ENCODE measurements around the gene FRAT1.

DNA sequence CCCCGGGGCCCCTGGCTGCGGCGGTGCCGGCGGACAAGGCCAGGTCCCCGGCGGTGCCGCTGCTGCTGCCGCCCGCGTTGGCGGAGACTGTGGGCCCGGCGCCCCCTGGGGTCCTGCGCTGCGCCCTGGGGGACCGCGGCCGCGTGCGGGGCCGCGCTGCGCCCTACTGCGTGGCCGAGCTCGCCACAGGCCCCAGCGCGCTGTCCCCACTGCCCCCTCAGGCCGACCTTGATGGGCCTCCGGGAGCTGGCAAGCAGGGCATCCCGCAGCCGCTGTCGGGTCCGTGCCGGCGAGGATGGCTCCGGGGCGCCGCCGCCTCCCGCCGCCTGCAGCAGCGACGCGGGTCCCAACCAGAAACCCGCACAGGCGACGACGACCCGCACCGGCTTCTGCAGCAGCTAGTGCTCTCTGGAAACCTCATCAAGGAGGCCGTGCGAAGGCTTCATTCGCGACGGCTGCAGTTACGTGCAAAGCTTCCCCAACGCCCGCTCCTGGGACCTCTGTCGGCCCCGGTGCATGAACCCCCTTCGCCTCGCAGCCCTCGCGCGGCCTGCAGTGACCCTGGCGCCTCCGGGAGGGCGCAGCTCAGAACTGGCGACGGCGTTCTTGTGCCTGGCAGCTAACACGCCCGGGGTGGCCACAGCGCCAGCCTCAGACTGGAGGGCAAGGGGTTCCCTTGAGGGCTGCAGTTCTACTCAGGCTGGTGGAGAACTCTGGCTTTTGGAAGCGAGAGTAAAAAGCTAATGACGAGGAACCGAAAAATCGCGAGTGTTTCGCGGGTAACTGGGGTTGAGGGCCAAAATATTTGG lies 804 bp downstream of the FRAT1 start:
- TF ChIP-seq, protein P1, sequence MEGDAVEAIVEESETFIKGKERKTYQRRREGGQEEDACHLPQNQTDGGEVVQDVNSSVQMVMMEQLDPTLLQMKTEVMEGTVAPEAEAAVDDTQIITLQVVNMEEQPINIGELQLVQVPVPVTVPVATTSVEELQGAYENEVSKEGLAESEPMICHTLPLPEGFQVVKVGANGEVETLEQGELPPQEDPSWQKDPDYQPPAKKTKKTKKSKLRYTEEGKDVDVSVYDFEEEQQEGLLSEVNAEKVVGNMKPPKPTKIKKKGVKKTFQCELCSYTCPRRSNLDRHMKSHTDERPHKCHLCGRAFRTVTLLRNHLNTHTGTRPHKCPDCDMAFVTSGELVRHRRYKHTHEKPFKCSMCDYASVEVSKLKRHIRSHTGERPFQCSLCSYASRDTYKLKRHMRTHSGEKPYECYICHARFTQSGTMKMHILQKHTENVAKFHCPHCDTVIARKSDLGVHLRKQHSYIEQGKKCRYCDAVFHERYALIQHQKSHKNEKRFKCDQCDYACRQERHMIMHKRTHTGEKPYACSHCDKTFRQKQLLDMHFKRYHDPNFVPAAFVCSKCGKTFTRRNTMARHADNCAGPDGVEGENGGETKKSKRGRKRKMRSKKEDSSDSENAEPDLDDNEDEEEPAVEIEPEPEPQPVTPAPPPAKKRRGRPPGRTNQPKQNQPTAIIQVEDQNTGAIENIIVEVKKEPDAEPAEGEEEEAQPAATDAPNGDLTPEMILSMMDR (IDR thresholded peaks at IDR 0.05), result peak in 2 of 5 experiments; percentile 10 to 16
- TF ChIP-seq POLR2AphosphoS5 (IDR thresholded peaks at IDR 0.05) (peak; percentile 43 to 72 (median 62)), EP300 (IDR thresholded peaks at IDR 0.05; ENCODE audit: low read depth) (no peak)

Data from transverse colon (tissue), 4 donors.